Liver (tissue), 9 donors: Measurements from ENCODE around the gene AFAP1. TPM values are rescaled to one million over a fixed set of nuclear protein-coding genes. Genes with fewer than 3 reads are reported as not detected.

Experiments used
- DNase-seq: peaks from one replicate; pipeline ENCODE4 v3.0.0-alpha.2; 2017; ENCODE audit warnings: low spot score
- H3K27ac ChIP-seq, 2 donors: one replicate each; pipeline ENCODE4 v1.7.0; 2013; ENCODE audit warnings: inconsistent platforms in 2 of 2, low read length in 2 of 2, control low read depth in 1 of 2, low read depth in 1 of 2, mild to moderate bottlenecking in 1 of 2
- H3K27me3 ChIP-seq, 4 donors: one replicate each; pipeline versions ENCODE4 v1.6.1 to v1.7.0; 2013; ENCODE audit warnings: low read length in 3 of 4, inconsistent platforms in 1 of 4, mild to moderate bottlenecking in 1 of 4, moderate library complexity in 1 of 4; ENCODE audit not compliant: control insufficient read depth in 4 of 4, insufficient read depth in 4 of 4
- H3K36me3 ChIP-seq, 4 donors: one replicate each; pipeline versions ENCODE4 v1.6.1 to v1.7.0; 2013; ENCODE audit warnings: low read length in 3 of 4, mild to moderate bottlenecking in 3 of 4, low read depth in 1 of 4, moderate library complexity in 1 of 4; ENCODE audit not compliant: control insufficient read depth in 4 of 4, insufficient read depth in 3 of 4
- H3K4me1 ChIP-seq, 4 donors: one replicate each; pipeline versions ENCODE4 v1.6.1 to v1.7.0; 2013; ENCODE audit warnings: low read length in 3 of 4, mild to moderate bottlenecking in 3 of 4, moderate library complexity in 1 of 4; ENCODE audit not compliant: control insufficient read depth in 4 of 4, insufficient read depth in 4 of 4
- H3K4me3 ChIP-seq, 3 donors: one replicate each; pipeline versions ENCODE4 v1.6.1 to v1.7.0; 2013; ENCODE audit warnings: low read length in 3 of 3, control low read depth in 1 of 3, low read depth in 1 of 3, mild to moderate bottlenecking in 1 of 3
- H3K9ac ChIP-seq, 2 donors: one replicate each; pipeline ENCODE4 v1.7.0; 2013; ENCODE audit warnings: low read length in 2 of 2, mild to moderate bottlenecking in 2 of 2, moderate library complexity in 2 of 2, control low read depth in 1 of 2, low read depth in 1 of 2
- H3K9me3 ChIP-seq, 4 donors: one replicate each; pipeline versions ENCODE4 v1.6.1 to v1.7.0; 2013; ENCODE audit warnings: low read length in 3 of 4; ENCODE audit not compliant: control insufficient read depth in 4 of 4
- FOXA1 ChIP-seq: IDR thresholded peaks from 2 replicates; pipeline ENCODE4 v1.6.1; 2016; ENCODE audit warnings: antibody characterized with exemption
- GABPA ChIP-seq, 2 donors: IDR thresholded peaks in 1 of 2; conservative IDR thresholded peaks in 1 of 2; 2 replicates each; pipeline ENCODE4 v1.6.1; 2016; ENCODE audit warnings: antibody characterized with exemption in 2 of 2, mild to moderate bottlenecking in 1 of 2, moderate library complexity in 1 of 2
- HNF4A ChIP-seq, 2 donors: conservative IDR thresholded peaks; 2 replicates each; pipeline ENCODE4 v1.6.1; 2016; ENCODE audit warnings: antibody characterized with exemption in 2 of 2, mild to moderate bottlenecking in 2 of 2
- HNF4G ChIP-seq: IDR thresholded peaks from 2 replicates; pipeline ENCODE4 v1.6.1; 2016; ENCODE audit warnings: antibody characterized with exemption
- JUND ChIP-seq, 2 donors: IDR thresholded peaks; 2 replicates each; pipeline ENCODE4 v1.6.1; 2016; ENCODE audit warnings: antibody characterized with exemption in 2 of 2
- RAD21 ChIP-seq, 2 donors: IDR thresholded peaks; 2 replicates each; pipeline ENCODE4 v1.6.1; 2016; ENCODE audit warnings: antibody characterized with exemption in 2 of 2, mild to moderate bottlenecking in 2 of 2
- REST ChIP-seq: IDR thresholded peaks from 2 replicates; pipeline ENCODE4 v1.6.1; 2016; ENCODE audit warnings: antibody characterized with exemption, mild to moderate bottlenecking
- SP1 ChIP-seq: IDR thresholded peaks from 2 replicates; pipeline ENCODE4 v1.6.1; 2018; ENCODE audit warnings: antibody characterized with exemption, mild to moderate bottlenecking
- TAF1 ChIP-seq: conservative IDR thresholded peaks from 2 replicates; pipeline ENCODE4 v1.6.1; 2016; ENCODE audit warnings: antibody characterized with exemption, mild to moderate bottlenecking
- YY1 ChIP-seq: IDR thresholded peaks from 2 replicates; pipeline ENCODE4 v1.6.1; 2016; ENCODE audit warnings: antibody characterized with exemption, mild to moderate bottlenecking
- ZBTB33 ChIP-seq: IDR thresholded peaks from 2 replicates; pipeline ENCODE4 v1.6.1; 2016; ENCODE audit warnings: antibody characterized with exemption
- WGBS: extraction: QIAGEN DNeasy Blood & Tissue Kit; methylation state at CpG from one replicate; pipeline ENCODE4 v1.1.7; 2013; 5-methylcytosine and 5-hydroxymethylcytosine counted together
- polyA plus RNA-seq, 2 donors: library from polyadenylated mRNA; stranded (reverse) in 1 of 2; unstranded in 1 of 2; fragments of 200-250 nt in 1 of 2; fragments of >200 nt in 1 of 2; fragmentation: Nextera tagmentation in 1 of 2; extraction: Ambion mirVana in 1 of 2; gene quantifications; one replicate each; pipeline versions ENCODE4 v1.2.1 to v1.2.3, GENCODE V29; 2013 to 2015
- total RNA-seq, 2 donors: library from RNA; depleted of rRNA; stranded (reverse); fragments of >200 nt; gene quantifications; one replicate each; pipeline ENCODE4 v1.2.3, GENCODE V29; 2014
- TF ChIP-seq, protein P1 (sequence below): fragments of 150-350 bp; IDR thresholded peaks from 2 replicates; pipeline ENCODE4 v1.5.1; 2017; ENCODE audit warnings: improper control_type of control experiment, low read depth, low read length; ENCODE audit not compliant: missing input control
- TF ChIP-seq, protein P2 (sequence below): IDR thresholded peaks from 2 replicates; pipeline ENCODE4 v1.6.1; 2016; ENCODE audit warnings: antibody characterized with exemption
- donor health status: healthy.
- donor health status: healthy.
- donor health status: healthy.
- donor health status: healthy.
- donor health status: healthy.

AFAP1 gene
- total and polyA plus RNA-seq, 4 donors = 0.40 to 3.2 (median 1.6) TPM

GRCh38 chr4:7853271-7853670, 86.4 kb downstream of the AFAP1 start:
- TF ChIP-seq, protein P1, sequence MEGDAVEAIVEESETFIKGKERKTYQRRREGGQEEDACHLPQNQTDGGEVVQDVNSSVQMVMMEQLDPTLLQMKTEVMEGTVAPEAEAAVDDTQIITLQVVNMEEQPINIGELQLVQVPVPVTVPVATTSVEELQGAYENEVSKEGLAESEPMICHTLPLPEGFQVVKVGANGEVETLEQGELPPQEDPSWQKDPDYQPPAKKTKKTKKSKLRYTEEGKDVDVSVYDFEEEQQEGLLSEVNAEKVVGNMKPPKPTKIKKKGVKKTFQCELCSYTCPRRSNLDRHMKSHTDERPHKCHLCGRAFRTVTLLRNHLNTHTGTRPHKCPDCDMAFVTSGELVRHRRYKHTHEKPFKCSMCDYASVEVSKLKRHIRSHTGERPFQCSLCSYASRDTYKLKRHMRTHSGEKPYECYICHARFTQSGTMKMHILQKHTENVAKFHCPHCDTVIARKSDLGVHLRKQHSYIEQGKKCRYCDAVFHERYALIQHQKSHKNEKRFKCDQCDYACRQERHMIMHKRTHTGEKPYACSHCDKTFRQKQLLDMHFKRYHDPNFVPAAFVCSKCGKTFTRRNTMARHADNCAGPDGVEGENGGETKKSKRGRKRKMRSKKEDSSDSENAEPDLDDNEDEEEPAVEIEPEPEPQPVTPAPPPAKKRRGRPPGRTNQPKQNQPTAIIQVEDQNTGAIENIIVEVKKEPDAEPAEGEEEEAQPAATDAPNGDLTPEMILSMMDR = no peak
- TF ChIP-seq YY1 = no peak
- TF ChIP-seq HNF4A (conservative IDR thresholded peaks at IDR 0.05) = no peak
- no peak for TF ChIP-seq RAD21 (IDR thresholded peaks at IDR 0.05)
- DNase-seq = no peak
- H3K9ac ChIP-seq = no peak overlapping the region
- H3K36me3 ChIP-seq = no peaks in the 10 kb centered on the region
- H3K4me1 ChIP-seq = no peaks in the 10 kb centered on the region
- H3K27ac ChIP-seq = no peak overlapping the region
- H3K27me3 ChIP-seq = no peaks in the 10 kb centered on the region
- 93% methylated on average over 11 of the region's 11 CpGs for WGBS
- no peak overlapping the region for H3K4me3 ChIP-seq
- H3K9me3 ChIP-seq = no peaks in the 10 kb centered on the region

DNA sequence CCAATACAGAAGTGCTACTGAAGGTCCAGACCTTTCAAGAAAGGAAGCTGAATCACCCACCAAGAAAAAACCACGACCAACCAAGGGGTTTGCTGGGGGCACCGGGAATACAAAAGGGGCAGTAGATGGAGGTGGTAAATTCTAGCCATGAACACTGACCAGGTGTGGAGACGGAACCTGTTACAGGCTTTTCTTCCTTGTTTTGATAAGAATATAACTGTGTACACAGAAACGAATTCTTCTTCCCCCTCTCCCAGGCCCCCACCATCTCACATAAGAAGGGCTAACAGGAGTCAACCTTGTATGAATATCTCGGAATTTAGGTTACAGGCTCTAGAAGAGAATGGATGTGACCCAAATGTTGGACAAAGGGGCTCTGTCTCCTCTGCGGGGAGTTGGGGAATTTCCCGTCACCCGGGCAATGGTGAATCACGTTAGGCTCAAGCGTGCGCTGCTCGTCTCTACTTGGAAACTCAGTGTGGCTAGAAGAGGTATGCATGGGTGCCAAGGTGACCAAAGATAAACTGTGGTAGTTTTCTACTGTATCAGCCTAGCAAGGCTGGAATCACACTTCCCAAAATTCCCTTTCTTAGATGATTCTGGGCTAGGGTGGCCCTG, 87.0 kb downstream of the AFAP1 start:
- Histone ChIP-seq H3K36me3 (no peaks in the 10 kb centered on the region), H3K9me3 (no peaks in the 10 kb centered on the region), H3K27me3 (no peaks in the 10 kb centered on the region), H3K4me3 (no peak overlapping the region), H3K27ac (no peak overlapping the region), H3K4me1 (no peaks in the 10 kb centered on the region), H3K9ac (no peak overlapping the region)
- no peak for DNase-seq
- TF ChIP-seq SP1 = no peak
- TF ChIP-seq HNF4A (conservative IDR thresholded peaks at IDR 0.05) = no peak
- no peak for TF ChIP-seq FOXA1
- no peak for TF ChIP-seq YY1
- TF ChIP-seq HNF4G = no peak
- TF ChIP-seq, protein P2, sequence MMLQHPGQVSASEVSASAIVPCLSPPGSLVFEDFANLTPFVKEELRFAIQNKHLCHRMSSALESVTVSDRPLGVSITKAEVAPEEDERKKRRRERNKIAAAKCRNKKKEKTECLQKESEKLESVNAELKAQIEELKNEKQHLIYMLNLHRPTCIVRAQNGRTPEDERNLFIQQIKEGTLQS = no peak
- no peak for TF ChIP-seq JUND (IDR thresholded peaks at IDR 0.05)
- TF ChIP-seq TAF1 = no peak
- no peak for TF ChIP-seq ZBTB33
- no peak for TF ChIP-seq REST
- TF ChIP-seq GABPA (IDR thresholded peaks at IDR 0.05 in 1 of 2, conservative IDR thresholded peaks at IDR 0.05 in 1 of 2) = no peak
- TF ChIP-seq, protein P1 = no peak
- WGBS = 80% methylated on average over 12 of the region's 12 CpGs
